Subcutaneous abdominal adipose tissue (tissue), 5 donors: ENCODE results near the gene NOCT.
"Not testable (repeated sequence)": the region's sequence is repeated elsewhere in the genome, so short reads cannot be mapped to it uniquely, and the experiment has no call there.

Experiments used
- H3K27ac ChIP-seq: one replicate; pipeline ENCODE4 v1.7.0; 2013; ENCODE audit warnings: low read depth, mild to moderate bottlenecking, inconsistent platforms, low read length, moderate library complexity
- H3K27me3 ChIP-seq, 5 donors: one replicate each; pipeline ENCODE4 v1.7.0; 2013; ENCODE audit warnings: low read length in 5 of 5, inconsistent platforms in 1 of 5; ENCODE audit not compliant: control insufficient read depth in 5 of 5, insufficient read depth in 4 of 5
- H3K36me3 ChIP-seq, 5 donors: one replicate each; pipeline ENCODE4 v1.7.0; 2013; ENCODE audit warnings: low read length in 5 of 5; ENCODE audit not compliant: control insufficient read depth in 5 of 5, insufficient read depth in 5 of 5
- H3K4me1 ChIP-seq, 5 donors: one replicate each; pipeline ENCODE4 v1.7.0; 2013; ENCODE audit warnings: low read length in 5 of 5, mild to moderate bottlenecking in 3 of 5, moderate library complexity in 1 of 5; ENCODE audit not compliant: control insufficient read depth in 5 of 5, insufficient read depth in 5 of 5
- H3K4me3 ChIP-seq, 5 donors: one replicate each; pipeline ENCODE4 v1.7.0; 2013; ENCODE audit warnings: low read length in 5 of 5, low read depth in 1 of 5
- H3K9ac ChIP-seq, 5 donors: one replicate each; pipeline ENCODE4 v1.7.0; 2013; ENCODE audit warnings: low read length in 5 of 5, mild to moderate bottlenecking in 4 of 5, moderate library complexity in 3 of 5
- H3K9me3 ChIP-seq, 5 donors: one replicate each; pipeline ENCODE4 v1.7.0; 2013; ENCODE audit warnings: low read length in 5 of 5; ENCODE audit not compliant: control insufficient read depth in 5 of 5
- donor health status: healthy.
- donor health status: healthy.
- donor health status: healthy.
- donor health status: healthy.
- donor health status: healthy.

The NOCT gene

DNA sequence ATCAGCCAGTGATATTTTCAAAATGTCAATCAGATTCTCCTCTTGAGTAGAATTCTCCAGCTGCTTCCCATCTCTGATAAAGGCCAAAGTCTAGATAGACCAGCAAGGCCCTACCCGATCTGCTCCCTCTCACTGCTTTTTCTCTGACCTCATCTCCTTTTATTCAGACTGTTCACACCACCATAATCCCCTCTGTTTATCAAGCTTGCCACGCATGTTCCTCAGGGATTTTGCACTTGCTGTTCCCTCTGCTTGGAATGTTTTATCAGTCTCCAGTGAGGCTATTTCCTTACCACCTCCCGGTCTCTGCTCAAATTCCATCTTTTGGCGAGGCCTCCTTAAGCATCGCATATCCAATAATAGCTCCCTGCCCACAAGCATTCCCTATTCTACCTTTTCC, 20.1 kb downstream of the NOCT start:
- no peak overlapping the region for H3K27ac ChIP-seq
- H3K4me3 ChIP-seq, result no peak overlapping the region
- H3K27me3 ChIP-seq, result no peaks in the 10 kb centered on the region
- H3K4me1 ChIP-seq, result peaks cover 0 to 13% (median 8%) of the 10 kb centered on the region in 5 donors
- H3K9ac ChIP-seq, result no peak overlapping the region
- H3K36me3 ChIP-seq, result peaks cover 3 to 8% (median 4%) of the 10 kb centered on the region in 5 donors
- no peaks in the 10 kb centered on the region for H3K9me3 ChIP-seq

DNA sequence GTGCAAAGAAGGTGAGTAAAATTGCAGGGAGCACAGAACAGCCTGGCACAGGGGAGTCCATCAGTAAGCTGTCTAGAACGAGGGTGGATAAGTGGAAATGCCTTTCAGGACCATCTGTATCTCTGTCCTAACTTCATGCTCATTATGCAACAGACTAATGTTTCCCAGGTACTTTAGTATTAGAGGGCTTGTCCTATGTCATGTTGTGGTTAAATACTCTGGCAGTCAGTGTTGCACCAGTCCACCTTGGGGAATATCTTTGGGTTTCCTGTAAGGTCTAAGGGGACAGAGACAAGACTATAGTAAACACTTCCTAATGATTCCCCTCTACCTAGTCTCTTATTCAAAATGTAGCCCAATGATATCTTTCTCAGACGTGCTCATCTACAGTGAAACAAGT, 21.3 kb downstream of the NOCT start:
- Histone ChIP-seq H3K9me3 (no peaks in the 10 kb centered on the region), H3K27me3 (no peaks in the 10 kb centered on the region), H3K36me3 (peaks cover 3 to 8% (median 4%) of the 10 kb centered on the region in 5 donors), H3K27ac (no peak overlapping the region), H3K9ac (no peak overlapping the region), H3K4me3 (no peak overlapping the region), H3K4me1 (peaks cover 0 to 17% (median 8%) of the 10 kb centered on the region in 5 donors)

DNA sequence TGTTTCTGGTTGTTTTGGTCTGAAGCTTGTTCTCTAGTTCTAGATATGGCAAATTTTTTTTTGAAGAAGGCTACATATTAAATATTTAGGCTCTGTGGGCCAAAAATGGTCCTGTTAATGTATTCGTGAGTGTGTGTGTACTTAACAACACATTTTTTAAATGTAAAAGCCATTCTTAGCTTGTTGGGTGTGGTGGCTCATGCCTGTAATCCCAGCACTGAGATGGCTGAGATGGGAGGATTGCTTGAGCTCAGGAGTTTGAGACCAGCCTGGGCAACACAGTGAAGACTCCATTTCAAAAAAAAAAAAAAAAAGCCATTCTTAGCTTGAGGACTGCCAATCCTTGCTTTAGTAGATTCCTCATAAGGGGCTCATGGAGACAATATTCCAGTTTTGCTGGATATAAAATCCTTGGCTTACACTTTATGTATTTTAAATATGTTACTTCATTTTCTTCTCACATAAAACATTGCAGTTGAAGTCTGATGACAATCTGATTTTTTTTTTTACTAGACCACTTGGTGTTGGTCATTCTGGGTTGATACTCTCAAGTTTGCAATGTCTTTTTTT, 23.4 kb downstream of the NOCT start:
- Histone ChIP-seq H3K27ac (no peak overlapping the region), H3K4me1 (peaks cover 0 to 22% (median 0%) of the 10 kb centered on the region in 5 donors), H3K27me3 (no peaks in the 10 kb centered on the region), H3K4me3 (no peak overlapping the region), H3K9me3 (no peaks in the 10 kb centered on the region), H3K36me3 (peaks cover 4 to 15% (median 11%) of the 10 kb centered on the region in 5 donors), H3K9ac (no peak overlapping the region)

DNA sequence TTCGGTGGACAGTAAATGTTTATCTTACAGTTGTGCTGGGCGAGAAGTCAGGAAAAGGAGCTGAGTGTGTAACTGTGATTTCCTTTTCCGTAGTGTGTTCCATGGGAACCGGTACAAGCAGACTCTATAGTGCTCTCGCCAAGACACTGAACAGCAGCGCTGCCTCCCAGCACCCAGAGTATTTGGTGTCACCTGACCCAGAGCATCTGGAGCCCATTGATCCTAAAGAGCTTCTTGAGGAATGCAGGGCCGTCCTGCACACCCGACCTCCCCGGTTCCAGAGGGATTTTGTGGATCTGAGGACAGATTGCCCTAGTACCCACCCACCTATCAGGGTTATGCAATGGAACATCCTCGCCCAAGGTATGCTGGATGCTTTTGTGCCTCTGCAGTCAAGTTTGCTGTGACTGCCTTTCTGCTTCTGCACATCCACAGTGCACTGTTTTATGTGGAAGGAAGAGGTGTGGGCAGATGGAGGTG, 27.4 kb downstream of the NOCT start:
- Histone ChIP-seq H3K4me3 (no peak overlapping the region), H3K27ac (peak overlapping the region; percentile 17), H3K9ac (no peak overlapping the region), H3K4me1 (peaks cover 0 to 22% (median 0%) of the 10 kb centered on the region in 5 donors), H3K9me3 (no peaks in the 10 kb centered on the region), H3K36me3 (peaks cover 13 to 39% (median 28%) of the 10 kb centered on the region in 5 donors), H3K27me3 (no peaks in the 10 kb centered on the region)

DNA sequence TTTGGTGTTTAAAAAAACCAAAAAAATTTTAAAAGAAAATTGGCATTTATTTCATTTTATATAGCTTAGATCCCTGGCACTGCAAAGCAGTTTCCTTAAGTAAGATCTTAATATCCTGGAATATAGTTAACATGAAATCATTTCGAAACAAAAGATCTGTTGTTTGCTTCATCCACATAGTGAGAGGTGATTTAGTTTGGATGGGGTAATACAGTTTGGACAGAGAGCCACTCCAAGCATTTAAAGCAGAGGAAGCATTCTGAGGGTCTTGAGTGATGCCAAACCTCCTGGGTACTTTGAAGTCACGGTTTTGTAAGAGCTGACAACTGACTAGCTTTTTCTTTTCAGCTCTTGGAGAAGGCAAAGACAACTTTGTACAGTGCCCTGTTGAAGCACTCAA, 28.7 kb downstream of the NOCT start:
- Histone ChIP-seq H3K27ac (no peak overlapping the region), H3K27me3 (no peaks in the 10 kb centered on the region), H3K9ac (no peak overlapping the region), H3K4me3 (no peak overlapping the region), H3K36me3 (peaks cover 16 to 50% (median 32%) of the 10 kb centered on the region in 5 donors), H3K9me3 (no peaks in the 10 kb centered on the region), H3K4me1 (peaks cover 0 to 22% (median 0%) of the 10 kb centered on the region in 5 donors)

DNA sequence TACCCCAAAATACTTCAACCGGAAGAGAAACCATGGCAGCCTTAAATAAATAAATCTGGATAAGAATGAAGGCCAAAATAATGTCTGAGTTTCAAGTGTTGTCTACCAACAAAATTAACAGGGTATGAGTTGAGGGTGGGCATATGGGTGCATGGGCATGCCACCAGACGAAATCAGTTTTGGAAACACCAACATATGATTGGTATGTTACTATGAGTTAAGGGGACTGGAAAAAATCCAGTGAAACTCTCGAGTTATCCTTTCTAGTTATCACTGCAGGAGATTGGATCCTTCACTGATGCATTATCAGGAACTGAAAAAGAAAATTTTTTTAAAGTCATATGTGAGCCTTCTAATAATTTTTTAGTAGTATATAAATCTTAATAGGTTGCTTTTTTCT, 32.4 kb downstream of the NOCT start:
- no peaks in the 10 kb centered on the region for H3K27me3 ChIP-seq
- H3K4me3 ChIP-seq, result no peak overlapping the region
- no peak overlapping the region for H3K9ac ChIP-seq
- H3K9me3 ChIP-seq, result no peaks in the 10 kb centered on the region
- H3K36me3 ChIP-seq, result peaks cover 17 to 47% (median 29%) of the 10 kb centered on the region in 5 donors
- no peak overlapping the region for H3K27ac ChIP-seq
- H3K4me1 ChIP-seq, result peaks cover 0 to 8% (median 3%) of the 10 kb centered on the region in 5 donors

DNA sequence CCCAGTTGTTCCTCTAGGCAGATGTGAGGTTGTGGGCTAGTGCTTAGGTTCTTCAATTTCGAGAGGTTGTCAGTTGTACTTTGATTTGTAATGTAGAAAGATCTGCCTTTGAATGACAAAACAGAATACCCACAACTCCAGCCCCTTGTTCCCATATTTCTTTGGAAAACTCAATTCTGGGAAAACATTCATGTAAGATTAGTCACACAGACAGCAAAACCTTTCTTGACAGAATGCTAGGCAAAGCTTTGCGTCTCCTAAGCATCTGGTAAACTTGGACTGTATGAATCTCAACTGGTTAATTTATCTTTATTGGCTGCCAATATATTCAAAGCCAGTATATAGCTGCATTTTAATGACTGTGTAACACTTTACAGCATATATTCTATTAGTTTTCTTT, 34.9 kb downstream of the NOCT start:
- peaks cover 14 to 42% (median 21%) of the 10 kb centered on the region in 5 donors for H3K36me3 ChIP-seq
- H3K4me1 ChIP-seq, result peaks cover 0 to 15% (median 3%) of the 10 kb centered on the region in 5 donors
- H3K27ac ChIP-seq, result no peak overlapping the region
- no peaks in the 10 kb centered on the region for H3K27me3 ChIP-seq
- no peaks in the 10 kb centered on the region for H3K9me3 ChIP-seq
- H3K4me3 ChIP-seq, result no peak overlapping the region
- peak overlapping the region in 1 of 5 donors; percentile 68 for H3K9ac ChIP-seq

DNA sequence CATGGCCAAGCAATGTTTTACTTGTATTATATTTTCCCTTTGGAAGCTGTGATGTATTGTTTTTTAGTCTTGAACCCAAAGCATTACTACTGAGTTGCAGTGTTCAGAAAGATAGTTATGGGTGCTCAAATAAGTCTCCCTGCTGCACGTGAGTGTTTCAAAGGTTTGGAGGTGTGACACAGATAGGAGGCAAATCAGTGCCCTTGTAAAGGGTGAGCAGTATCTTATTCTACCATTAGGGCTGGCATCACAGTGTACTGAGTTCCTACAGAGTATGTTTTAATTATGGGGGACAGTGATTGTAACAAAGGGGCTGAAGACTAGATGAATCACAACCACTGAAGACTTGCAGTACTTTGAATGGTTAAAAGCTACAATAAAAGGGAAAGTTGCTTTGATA, 38.3 kb downstream of the NOCT start:
- H3K4me1 ChIP-seq, result peaks cover 0 to 15% (median 3%) of the 10 kb centered on the region in 5 donors
- no peaks in the 10 kb centered on the region for H3K27me3 ChIP-seq
- no peak overlapping the region for H3K4me3 ChIP-seq
- no peak overlapping the region for H3K27ac ChIP-seq
- H3K9me3 ChIP-seq, result no peaks in the 10 kb centered on the region
- H3K36me3 ChIP-seq, result peaks cover 8 to 35% (median 21%) of the 10 kb centered on the region in 5 donors
- no peak overlapping the region for H3K9ac ChIP-seq

DNA sequence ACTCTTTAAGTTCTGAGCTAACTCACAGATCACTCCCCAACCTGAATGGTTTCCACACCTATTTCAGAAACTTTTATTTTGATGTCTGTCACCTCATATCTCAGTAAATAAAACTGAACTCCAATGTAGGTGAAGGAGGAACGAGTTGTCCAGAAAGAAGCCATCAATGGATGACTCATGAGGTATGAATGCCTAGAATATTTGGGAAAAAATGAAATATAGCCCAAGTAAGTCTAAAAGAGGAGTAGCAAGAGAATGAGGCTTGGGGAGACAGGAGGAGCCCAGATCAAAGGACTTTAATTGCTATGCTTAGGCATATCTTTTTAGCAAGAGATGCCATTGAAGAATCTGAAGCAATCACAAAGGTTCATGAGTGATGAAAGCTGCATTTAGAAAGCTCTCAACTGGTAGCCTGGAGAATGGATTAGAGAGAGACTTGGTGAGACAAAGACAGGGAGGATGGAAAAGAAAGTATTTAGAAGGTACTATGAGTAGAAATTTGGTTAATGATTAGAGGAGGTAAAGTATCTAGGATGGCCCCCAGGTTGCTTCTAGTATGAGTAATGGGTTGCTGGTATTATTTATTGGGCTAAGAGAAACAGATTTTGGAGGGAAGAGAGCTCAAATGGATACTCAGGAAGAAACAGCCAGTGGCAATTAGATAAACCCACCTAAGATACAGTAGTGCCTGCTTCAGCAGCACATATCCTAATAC, 39.4 kb downstream of the NOCT start:
- no peak overlapping the region for H3K27ac ChIP-seq

DNA sequence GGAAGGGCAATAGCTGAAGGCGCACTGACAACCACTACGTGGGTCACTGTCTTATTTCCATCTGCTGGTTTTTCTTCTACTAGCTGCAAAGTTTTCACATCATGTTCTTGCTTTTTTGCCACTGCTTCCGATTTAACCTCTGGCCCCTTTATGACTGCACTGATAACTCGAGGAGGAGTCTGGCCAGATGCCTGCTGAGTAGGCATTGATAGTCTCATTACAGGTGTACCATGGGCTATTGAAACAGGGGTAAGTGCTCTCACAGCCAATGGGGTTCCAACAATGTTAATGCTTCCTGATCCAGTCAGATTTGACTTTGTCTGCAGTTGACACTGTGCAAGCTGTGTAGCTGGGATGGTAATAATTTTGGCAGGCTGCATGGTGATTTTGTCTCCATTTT, 43.4 kb downstream of the NOCT start:
- H3K4me3 ChIP-seq, H3K4me1 ChIP-seq, H3K27ac ChIP-seq, H3K27me3 ChIP-seq, H3K9me3 ChIP-seq, H3K9ac ChIP-seq: not testable (repeated sequence)
- peaks cover 34 to 59% (median 39%) of the 10 kb centered on the region in 5 donors for H3K36me3 ChIP-seq

More for the DNA sequence above, 39.4 kb downstream of the NOCT start:
- H3K36me3 ChIP-seq, result peaks cover 16 to 43% (median 28%) of the 10 kb centered on the region in 5 donors
- no peak overlapping the region for H3K9ac ChIP-seq
- no peak overlapping the region for H3K4me3 ChIP-seq
- H3K4me1 ChIP-seq, result peaks cover 0 to 11% (median 3%) of the 10 kb centered on the region in 5 donors
- H3K27me3 ChIP-seq, result no peaks in the 10 kb centered on the region
- H3K9me3 ChIP-seq, result no peaks in the 10 kb centered on the region
